ENCODE results near the gene SOCS6. TPM values are rescaled to one million over a fixed set of nuclear protein-coding genes. Genes with fewer than 3 reads are reported as not detected.
"Not testable (repeated sequence)": the region's sequence is repeated elsewhere in the genome, so short reads cannot be mapped to it uniquely, and the experiment has no call there.

Gene SOCS6
- total and polyA plus RNA-seq, 2 donors (not counting 3 experiments of a cell fraction or from before 2014, with no cell fraction given) = 8.6 to 15.0 TPM

DNA sequence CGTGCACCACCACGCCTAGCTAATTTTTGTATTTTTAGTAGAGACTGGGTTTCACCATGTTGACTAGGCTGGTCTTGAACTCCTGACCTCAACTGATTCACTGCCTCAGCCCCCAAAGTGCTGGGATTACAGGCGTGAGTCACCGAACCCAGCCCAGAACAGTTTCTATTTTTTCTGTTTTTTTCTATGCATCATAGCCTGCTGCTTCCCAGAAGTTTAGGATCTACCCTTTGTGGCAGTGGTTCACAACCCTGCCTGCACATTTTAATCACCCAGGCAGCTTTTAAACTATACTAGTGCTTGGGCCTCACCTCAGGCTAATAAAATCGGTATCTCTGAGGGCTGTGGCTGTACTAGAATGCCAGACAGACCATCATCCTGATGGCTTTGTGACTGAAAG, 39.7 kb upstream of the SOCS6 start:
- TF ChIP-seq GATA2 (IDR thresholded peaks at IDR 0.05; ENCODE audit: insufficient read depth, insufficient read length, low read depth, low read length) (no peak), MYC (IDR thresholded peaks at IDR 0.05; ENCODE audit: low read depth, low read length) (no peak), JUN (IDR thresholded peaks at IDR 0.05; ENCODE audit: borderline replicate concordance, insufficient read depth, insufficient read length, low read depth) (no peak), POLR2A (IDR thresholded peaks at IDR 0.05; ENCODE audit: low read depth, low read length) (no peak), FOS (IDR thresholded peaks at IDR 0.05; ENCODE audit: borderline replicate concordance, insufficient read depth, low read length) (no peak), POLR2AphosphoS5 (IDR thresholded peaks at IDR 0.05; ENCODE audit: insufficient read depth, low read depth, low read length) (no peak), EZH2 (IDR thresholded peaks at IDR 0.05; ENCODE audit: borderline replicate concordance, low read depth, low read length, severe bottlenecking) (no peak)
- TF ChIP-seq, protein P1, sequence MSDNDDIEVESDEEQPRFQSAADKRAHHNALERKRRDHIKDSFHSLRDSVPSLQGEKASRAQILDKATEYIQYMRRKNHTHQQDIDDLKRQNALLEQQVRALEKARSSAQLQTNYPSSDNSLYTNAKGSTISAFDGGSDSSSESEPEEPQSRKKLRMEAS (IDR thresholded peaks at IDR 0.05; ENCODE audit: insufficient read depth, insufficient read length) = no peak
- TF ChIP-seq, protein P2, sequence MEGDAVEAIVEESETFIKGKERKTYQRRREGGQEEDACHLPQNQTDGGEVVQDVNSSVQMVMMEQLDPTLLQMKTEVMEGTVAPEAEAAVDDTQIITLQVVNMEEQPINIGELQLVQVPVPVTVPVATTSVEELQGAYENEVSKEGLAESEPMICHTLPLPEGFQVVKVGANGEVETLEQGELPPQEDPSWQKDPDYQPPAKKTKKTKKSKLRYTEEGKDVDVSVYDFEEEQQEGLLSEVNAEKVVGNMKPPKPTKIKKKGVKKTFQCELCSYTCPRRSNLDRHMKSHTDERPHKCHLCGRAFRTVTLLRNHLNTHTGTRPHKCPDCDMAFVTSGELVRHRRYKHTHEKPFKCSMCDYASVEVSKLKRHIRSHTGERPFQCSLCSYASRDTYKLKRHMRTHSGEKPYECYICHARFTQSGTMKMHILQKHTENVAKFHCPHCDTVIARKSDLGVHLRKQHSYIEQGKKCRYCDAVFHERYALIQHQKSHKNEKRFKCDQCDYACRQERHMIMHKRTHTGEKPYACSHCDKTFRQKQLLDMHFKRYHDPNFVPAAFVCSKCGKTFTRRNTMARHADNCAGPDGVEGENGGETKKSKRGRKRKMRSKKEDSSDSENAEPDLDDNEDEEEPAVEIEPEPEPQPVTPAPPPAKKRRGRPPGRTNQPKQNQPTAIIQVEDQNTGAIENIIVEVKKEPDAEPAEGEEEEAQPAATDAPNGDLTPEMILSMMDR (IDR thresholded peaks at IDR 0.05; ENCODE audit: extremely low read depth in 1 of 2, insufficient read depth in 1 of 2, low read depth in 1 of 2, low read length in 2 of 2) = no peak
- H3K9me1 ChIP-seq (replicated peaks; ENCODE audit: control insufficient read depth, extremely low read depth, insufficient read depth, low read length) = no peaks in the 10 kb centered on the region
- DNase-seq (ENCODE audit: low read depth, low spot score) = no peak
- POLR2A ChIA-PET = no interaction called here
- FAIRE-seq = no peak
- BruUV-seq (replicated peaks) = no TSS peak
- no peak overlapping the region for H3K4me3 ChIP-seq (replicated peaks in 1 of 3; ENCODE audit: insufficient read depth in 1 of 3, low read depth in 1 of 3, low read length in 3 of 3)
- intact Hi-C loops (cut with micrococcal nuclease) = no loop called here
- CTCF ChIA-PET = interaction anchor here (0.9 kb wide), 1 partner anchor 206 kb away, joined by 3 read pairs; no protein-coding TSS in a partner anchor
- H2AFZ ChIP-seq (ENCODE audit: low read depth, low read length) = no peak overlapping the region
- H3K27ac ChIP-seq (ENCODE audit: insufficient read depth, low read depth, low read length) = no peak overlapping the region
- no peak overlapping the region for H3K4me2 ChIP-seq (ENCODE audit: insufficient read depth, low read length)
- no peak overlapping the region for H3K9ac ChIP-seq (replicated peaks; ENCODE audit: extremely low read depth, insufficient read depth, low read length)
- H3K27me3 ChIP-seq (ENCODE audit: control insufficient read depth in 2 of 2, insufficient read depth in 2 of 2, low read length in 2 of 2) = peaks cover 0 to 2% of the 10 kb centered on the region in 2 experiments
- H3K79me2 ChIP-seq (ENCODE audit: control insufficient read depth, insufficient read depth, low read length) = no peaks in the 10 kb centered on the region
- no peaks in the 10 kb centered on the region for H3K36me3 ChIP-seq (ENCODE audit: control insufficient read depth in 2 of 2, extremely low read depth in 1 of 2, insufficient read depth in 2 of 2, low read length in 2 of 2)
- no peaks in the 10 kb centered on the region for H3K9me3 ChIP-seq (replicated peaks; ENCODE audit: control insufficient read depth, insufficient read depth, low read length)
- dilution Hi-C loops (cut with MboI; ENCODE audit: extremely low pct_ligation_motif_present, low sequenced_read_pairs) = no loop called here
- no peaks in the 10 kb centered on the region for H3K4me1 ChIP-seq (ENCODE audit: control insufficient read depth, extremely low read depth, insufficient read depth, low read length)
- no peaks in the 10 kb centered on the region for H4K20me1 ChIP-seq (replicated peaks; ENCODE audit: control insufficient read depth, extremely low read depth, insufficient read depth, low read length)

- CTCF ChIA-PET = interaction anchor here (0.9 kb wide), 1 partner anchor 205 kb away, joined by 3 read pairs; no protein-coding TSS in a partner anchor
- H3K79me2 ChIP-seq (ENCODE audit: control insufficient read depth, insufficient read depth, low read length); H3K27ac ChIP-seq (ENCODE audit: insufficient read depth, low read depth, low read length); H4K20me1 ChIP-seq (replicated peaks; ENCODE audit: control insufficient read depth, extremely low read depth, insufficient read depth, low read length); H3K36me3 ChIP-seq (ENCODE audit: control insufficient read depth in 2 of 2, extremely low read depth in 1 of 2, insufficient read depth in 2 of 2, low read length in 2 of 2); H3K4me2 ChIP-seq (ENCODE audit: insufficient read depth, low read length); H3K27me3 ChIP-seq (ENCODE audit: control insufficient read depth in 2 of 2, insufficient read depth in 2 of 2, low read length in 2 of 2); intact Hi-C loops (cut with micrococcal nuclease); H3K9me1 ChIP-seq (replicated peaks; ENCODE audit: control insufficient read depth, extremely low read depth, insufficient read depth, low read length); H3K4me1 ChIP-seq (ENCODE audit: control insufficient read depth, extremely low read depth, insufficient read depth, low read length); H3K4me3 ChIP-seq (replicated peaks in 1 of 3; ENCODE audit: insufficient read depth in 1 of 3, low read depth in 1 of 3, low read length in 3 of 3); H2AFZ ChIP-seq (ENCODE audit: low read depth, low read length); H3K9ac ChIP-seq (replicated peaks; ENCODE audit: extremely low read depth, insufficient read depth, low read length); dilution Hi-C loops (cut with MboI; ENCODE audit: extremely low pct_ligation_motif_present, low sequenced_read_pairs); DNase-seq (ENCODE audit: low read depth, low spot score); POLR2A ChIA-PET; FAIRE-seq; BruUV-seq (replicated peaks); H3K9me3 ChIP-seq (replicated peaks; ENCODE audit: control insufficient read depth, insufficient read depth, low read length): not testable (repeated sequence)
Measured at GRCh38 chr18:70249861-70250260, 39.0 kb upstream of the SOCS6 start.

Measured in endothelial cell of umbilical vein (primary cell).